SK-N-SH treated with all-trans-retinoic acid at 6 μM for 48 hours (cell line): ENCODE data around the gene SIL1.

Source experiments
- ARNTL ChIP-seq: fragments of 450-650 bp; formaldehyde crosslinking; IDR thresholded peaks from 2 replicates; pipeline ENCODE4 v1.5.0; 2020; ENCODE audit warnings: low read depth, mild to moderate bottlenecking, moderate library complexity, borderline replicate concordance
- BACH2 ChIP-seq: fragments of 250-450 bp; sonication (Bioruptor Pico); IDR thresholded peaks from 2 replicates; pipeline ENCODE4 v1.9.0; 2021; ENCODE audit warnings: mild to moderate bottlenecking, borderline replicate concordance
- CSDC2 ChIP-seq: fragments of 250-450 bp; sonication (Bioruptor Pico); IDR thresholded peaks from 2 replicates; pipeline ENCODE4 v1.5.0; 2020; ENCODE audit warnings: mild to moderate bottlenecking, moderate library complexity
- ESRRG ChIP-seq: fragments of 250-450 bp; sonication (Bioruptor Pico); IDR thresholded peaks from 2 replicates; pipeline ENCODE4 v1.6.1; 2021; ENCODE audit warnings: mild to moderate bottlenecking
- OSR1 ChIP-seq: fragments of 250-450 bp; sonication (Bioruptor Pico); IDR thresholded peaks from 2 replicates; pipeline ENCODE4 v1.8.0; 2022; ENCODE audit warnings: moderate library complexity, mild to moderate bottlenecking, inconsistent platforms
- RARB ChIP-seq: fragments of 250-450 bp; sonication (Bioruptor Pico); IDR thresholded peaks from 2 replicates; pipeline ENCODE4 v1.8.0; 2021; ENCODE audit warnings: mild to moderate bottlenecking, moderate library complexity
- TCF4 ChIP-seq: fragments of 250-450 bp; sonication (Bioruptor Pico); IDR thresholded peaks from 2 replicates; pipeline ENCODE4 v1.8.0; 2021; ENCODE audit warnings: mild to moderate bottlenecking, moderate library complexity, borderline replicate concordance
- TOX ChIP-seq: fragments of 250-450 bp; sonication (Bioruptor Pico); IDR thresholded peaks from 2 replicates; pipeline ENCODE4 v1.8.0; 2021; ENCODE audit warnings: mild to moderate bottlenecking, moderate library complexity, borderline replicate concordance
- ZC3H10 ChIP-seq: fragments of 250-450 bp; sonication (Bioruptor Pico); IDR thresholded peaks from 2 replicates; pipeline ENCODE4 v1.5.1; 2021; ENCODE audit warnings: mild to moderate bottlenecking, moderate library complexity
- ZFP3 ChIP-seq: fragments of 250-450 bp; sonication (Bioruptor Pico); IDR thresholded peaks from 2 replicates; pipeline ENCODE4 v1.5.0; 2020; ENCODE audit warnings: mild to moderate bottlenecking, moderate library complexity
- ZNF70 ChIP-seq: fragments of 450-650 bp; formaldehyde crosslinking; IDR thresholded peaks from 2 replicates; pipeline ENCODE4 v1.5.0; 2020; ENCODE audit warnings: mild to moderate bottlenecking, moderate library complexity
- ZNF8 ChIP-seq: fragments of 450-650 bp; formaldehyde crosslinking; IDR thresholded peaks from 2 replicates; pipeline ENCODE4 v1.5.0; 2020; ENCODE audit warnings: mild to moderate bottlenecking, moderate library complexity
- TF ChIP-seq, protein P1 (sequence below): fragments of 250-450 bp; sonication (Bioruptor Pico); IDR thresholded peaks from 2 replicates; pipeline ENCODE4 v1.8.0; 2020; ENCODE audit warnings: mild to moderate bottlenecking, moderate library complexity, borderline replicate concordance
- TF ChIP-seq, protein P2 (sequence below): fragments of 250-450 bp; sonication (Bioruptor Pico); IDR thresholded peaks from 2 replicates; pipeline ENCODE4 v1.5.0; 2020; ENCODE audit warnings: mild to moderate bottlenecking, moderate library complexity

DNA sequence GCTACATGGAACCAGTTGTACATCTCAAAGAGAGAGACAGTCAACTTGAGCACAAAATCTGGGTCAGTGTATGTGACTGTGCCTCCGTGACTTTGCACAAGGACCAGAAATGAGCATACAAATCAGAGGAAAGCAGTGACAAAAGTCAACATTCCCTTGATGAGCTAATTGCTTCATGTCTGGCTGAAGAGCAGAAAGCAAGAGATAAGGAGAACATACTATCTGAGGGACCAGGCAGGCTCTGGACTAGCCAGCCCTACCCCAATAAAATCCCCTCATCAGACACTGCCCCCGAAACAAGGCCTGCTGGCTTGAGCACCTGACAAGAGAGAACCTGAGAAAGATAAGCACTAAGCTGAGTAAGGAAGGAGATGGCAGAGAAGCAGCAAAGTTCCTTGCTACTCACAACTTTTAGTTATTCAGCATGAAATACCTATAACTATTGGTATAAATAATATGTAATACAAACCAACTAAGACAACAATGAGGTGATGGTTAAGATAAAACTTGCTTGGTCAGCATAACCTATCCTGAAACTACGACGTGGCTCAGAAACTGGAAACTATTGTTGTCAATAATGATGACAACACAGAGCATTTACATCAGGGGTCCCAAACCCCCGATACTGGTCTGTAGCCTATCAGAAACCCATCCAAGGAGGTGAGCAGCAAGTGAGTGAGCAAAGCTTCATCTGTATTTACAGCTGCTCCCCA is 9.5 kb downstream of the SIL1 start:
- TF ChIP-seq, protein P1, sequence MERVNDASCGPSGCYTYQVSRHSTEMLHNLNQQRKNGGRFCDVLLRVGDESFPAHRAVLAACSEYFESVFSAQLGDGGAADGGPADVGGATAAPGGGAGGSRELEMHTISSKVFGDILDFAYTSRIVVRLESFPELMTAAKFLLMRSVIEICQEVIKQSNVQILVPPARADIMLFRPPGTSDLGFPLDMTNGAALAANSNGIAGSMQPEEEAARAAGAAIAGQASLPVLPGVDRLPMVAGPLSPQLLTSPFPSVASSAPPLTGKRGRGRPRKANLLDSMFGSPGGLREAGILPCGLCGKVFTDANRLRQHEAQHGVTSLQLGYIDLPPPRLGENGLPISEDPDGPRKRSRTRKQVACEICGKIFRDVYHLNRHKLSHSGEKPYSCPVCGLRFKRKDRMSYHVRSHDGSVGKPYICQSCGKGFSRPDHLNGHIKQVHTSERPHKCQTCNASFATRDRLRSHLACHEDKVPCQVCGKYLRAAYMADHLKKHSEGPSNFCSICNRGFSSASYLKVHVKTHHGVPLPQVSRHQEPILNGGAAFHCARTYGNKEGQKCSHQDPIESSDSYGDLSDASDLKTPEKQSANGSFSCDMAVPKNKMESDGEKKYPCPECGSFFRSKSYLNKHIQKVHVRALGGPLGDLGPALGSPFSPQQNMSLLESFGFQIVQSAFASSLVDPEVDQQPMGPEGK (CRISPR knock-in tag): no peak
- TF ChIP-seq, protein P2, sequence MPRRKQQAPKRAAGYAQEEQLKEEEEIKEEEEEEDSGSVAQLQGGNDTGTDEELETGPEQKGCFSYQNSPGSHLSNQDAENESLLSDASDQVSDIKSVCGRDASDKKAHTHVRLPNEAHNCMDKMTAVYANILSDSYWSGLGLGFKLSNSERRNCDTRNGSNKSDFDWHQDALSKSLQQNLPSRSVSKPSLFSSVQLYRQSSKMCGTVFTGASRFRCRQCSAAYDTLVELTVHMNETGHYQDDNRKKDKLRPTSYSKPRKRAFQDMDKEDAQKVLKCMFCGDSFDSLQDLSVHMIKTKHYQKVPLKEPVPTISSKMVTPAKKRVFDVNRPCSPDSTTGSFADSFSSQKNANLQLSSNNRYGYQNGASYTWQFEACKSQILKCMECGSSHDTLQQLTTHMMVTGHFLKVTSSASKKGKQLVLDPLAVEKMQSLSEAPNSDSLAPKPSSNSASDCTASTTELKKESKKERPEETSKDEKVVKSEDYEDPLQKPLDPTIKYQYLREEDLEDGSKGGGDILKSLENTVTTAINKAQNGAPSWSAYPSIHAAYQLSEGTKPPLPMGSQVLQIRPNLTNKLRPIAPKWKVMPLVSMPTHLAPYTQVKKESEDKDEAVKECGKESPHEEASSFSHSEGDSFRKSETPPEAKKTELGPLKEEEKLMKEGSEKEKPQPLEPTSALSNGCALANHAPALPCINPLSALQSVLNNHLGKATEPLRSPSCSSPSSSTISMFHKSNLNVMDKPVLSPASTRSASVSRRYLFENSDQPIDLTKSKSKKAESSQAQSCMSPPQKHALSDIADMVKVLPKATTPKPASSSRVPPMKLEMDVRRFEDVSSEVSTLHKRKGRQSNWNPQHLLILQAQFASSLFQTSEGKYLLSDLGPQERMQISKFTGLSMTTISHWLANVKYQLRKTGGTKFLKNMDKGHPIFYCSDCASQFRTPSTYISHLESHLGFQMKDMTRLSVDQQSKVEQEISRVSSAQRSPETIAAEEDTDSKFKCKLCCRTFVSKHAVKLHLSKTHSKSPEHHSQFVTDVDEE (CRISPR knock-in tag): no peak
- no peak for TF ChIP-seq ZNF8
- no peak for TF ChIP-seq CSDC2 (CRISPR knock-in tag)
- TF ChIP-seq ESRRG (CRISPR knock-in tag): no peak
- no peak for TF ChIP-seq ARNTL
- TF ChIP-seq BACH2 (CRISPR knock-in tag): no peak
- no peak for TF ChIP-seq ZNF70
- TF ChIP-seq RARB: no peak
- no peak for TF ChIP-seq ZC3H10 (CRISPR knock-in tag)
- TF ChIP-seq TCF4 (CRISPR knock-in tag): no peak
- no peak for TF ChIP-seq ZFP3
- TF ChIP-seq TOX (CRISPR knock-in tag): no peak
- TF ChIP-seq OSR1 (CRISPR knock-in tag): no peak
